ENCODE measurements around the gene HBB. TPM values are rescaled to one million over a fixed set of nuclear protein-coding genes. Genes with fewer than 3 reads are reported as not detected.
"Not testable (repeated sequence)": the region's sequence is repeated elsewhere in the genome, so short reads cannot be mapped to it uniquely, and the experiment has no call there.

The HBB gene
- polyA plus RNA-seq (ENCODE audit: insufficient read length): 122 TPM

GRCh38 chr11:5226732-5227310 lies at the start of gene HBB:
Gene HBB, minus strand, starts transcription at chr11:5227071. Its CDS starts 50 bp downstream, at chr11:5227021.
- no peak for DNase-seq

- no peak for DNase-seq
Measured at GRCh38 chr11:5275369-5276110, 48.7 kb upstream of the HBB start.

GRCh38 chr11:5274395-5274794 lies 47.5 kb upstream of the HBB start:
- no peak for DNase-seq

- DNase-seq: no peak
Measured at GRCh38 chr11:5272395-5273017, 45.6 kb upstream of the HBB start.

- no peak for DNase-seq
Measured at GRCh38 chr11:5269715-5270147, 42.9 kb upstream of the HBB start, which contains the start of gene HBE1. Gene HBE1, minus strand, starts transcription at chr11:5269945. Its CDS starts 55 bp downstream, at chr11:5269890.

- no peak for DNase-seq
Measured at GRCh38 chr11:5267033-5267563, 40.2 kb upstream of the HBB start.

- no peak for DNase-seq
Measured at GRCh38 chr11:5266609-5267008, 39.7 kb upstream of the HBB start.

GRCh38 chr11:5265832-5266231 lies 39.0 kb upstream of the HBB start:
- no peak for DNase-seq

GRCh38 chr11:5258543-5259262 lies 31.8 kb upstream of the HBB start:
- no peak for DNase-seq

GRCh38 chr11:5257296-5257695 lies 30.4 kb upstream of the HBB start:
- no peak for DNase-seq

GRCh38 chr11:5254646-5255413 lies 28.0 kb upstream of the HBB start, which contains the start of gene HBG2:
Gene HBG2, minus strand, starts transcription at chr11:5254781. Its CDS starts 53 bp downstream, at chr11:5254728.
- not testable (repeated sequence) for DNase-seq

- not testable (repeated sequence) for DNase-seq
Measured at GRCh38 chr11:5254023-5254422, 27.2 kb upstream of the HBB start.

- not testable (repeated sequence) for DNase-seq
Measured at GRCh38 chr11:5253440-5253839, 26.6 kb upstream of the HBB start.

- no peak for DNase-seq
Measured at GRCh38 chr11:5252919-5253265, 26.0 kb upstream of the HBB start.

GRCh38 chr11:5252192-5252918 lies 25.5 kb upstream of the HBB start:
- no peak for DNase-seq

- DNase-seq: no peak
Measured at GRCh38 chr11:5251746-5252145, 24.9 kb upstream of the HBB start.

- no peak for DNase-seq
Measured at GRCh38 chr11:5250543-5251204, 23.8 kb upstream of the HBB start.

GRCh38 chr11:5249807-5250396 lies 23.0 kb upstream of the HBB start, which contains the start of gene HBG1:
Gene HBG1, minus strand, starts transcription at chr11:5249857. Its CDS starts 53 bp downstream, at chr11:5249804.
- not testable (repeated sequence) for DNase-seq

- DNase-seq: not testable (repeated sequence)
Measured at GRCh38 chr11:5248498-5248897, 21.6 kb upstream of the HBB start.

Data from hindlimb muscle (tissue), 1 donor.